Measurements from ENCODE around the gene ABCA6. TPM values are rescaled to one million over a fixed set of nuclear protein-coding genes. Genes with fewer than 3 reads are reported as not detected.
A peak's percentile ranks its signal among the peaks of the same experiment; 100 is the strongest.

The ABCA6 gene, protein sequence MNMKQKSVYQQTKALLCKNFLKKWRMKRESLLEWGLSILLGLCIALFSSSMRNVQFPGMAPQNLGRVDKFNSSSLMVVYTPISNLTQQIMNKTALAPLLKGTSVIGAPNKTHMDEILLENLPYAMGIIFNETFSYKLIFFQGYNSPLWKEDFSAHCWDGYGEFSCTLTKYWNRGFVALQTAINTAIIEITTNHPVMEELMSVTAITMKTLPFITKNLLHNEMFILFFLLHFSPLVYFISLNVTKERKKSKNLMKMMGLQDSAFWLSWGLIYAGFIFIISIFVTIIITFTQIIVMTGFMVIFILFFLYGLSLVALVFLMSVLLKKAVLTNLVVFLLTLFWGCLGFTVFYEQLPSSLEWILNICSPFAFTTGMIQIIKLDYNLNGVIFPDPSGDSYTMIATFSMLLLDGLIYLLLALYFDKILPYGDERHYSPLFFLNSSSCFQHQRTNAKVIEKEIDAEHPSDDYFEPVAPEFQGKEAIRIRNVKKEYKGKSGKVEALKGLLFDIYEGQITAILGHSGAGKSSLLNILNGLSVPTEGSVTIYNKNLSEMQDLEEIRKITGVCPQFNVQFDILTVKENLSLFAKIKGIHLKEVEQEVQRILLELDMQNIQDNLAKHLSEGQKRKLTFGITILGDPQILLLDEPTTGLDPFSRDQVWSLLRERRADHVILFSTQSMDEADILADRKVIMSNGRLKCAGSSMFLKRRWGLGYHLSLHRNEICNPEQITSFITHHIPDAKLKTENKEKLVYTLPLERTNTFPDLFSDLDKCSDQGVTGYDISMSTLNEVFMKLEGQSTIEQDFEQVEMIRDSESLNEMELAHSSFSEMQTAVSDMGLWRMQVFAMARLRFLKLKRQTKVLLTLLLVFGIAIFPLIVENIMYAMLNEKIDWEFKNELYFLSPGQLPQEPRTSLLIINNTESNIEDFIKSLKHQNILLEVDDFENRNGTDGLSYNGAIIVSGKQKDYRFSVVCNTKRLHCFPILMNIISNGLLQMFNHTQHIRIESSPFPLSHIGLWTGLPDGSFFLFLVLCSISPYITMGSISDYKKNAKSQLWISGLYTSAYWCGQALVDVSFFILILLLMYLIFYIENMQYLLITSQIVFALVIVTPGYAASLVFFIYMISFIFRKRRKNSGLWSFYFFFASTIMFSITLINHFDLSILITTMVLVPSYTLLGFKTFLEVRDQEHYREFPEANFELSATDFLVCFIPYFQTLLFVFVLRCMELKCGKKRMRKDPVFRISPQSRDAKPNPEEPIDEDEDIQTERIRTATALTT (N-terminal part only)
- 37.4 TPM for total RNA-seq

DNA sequence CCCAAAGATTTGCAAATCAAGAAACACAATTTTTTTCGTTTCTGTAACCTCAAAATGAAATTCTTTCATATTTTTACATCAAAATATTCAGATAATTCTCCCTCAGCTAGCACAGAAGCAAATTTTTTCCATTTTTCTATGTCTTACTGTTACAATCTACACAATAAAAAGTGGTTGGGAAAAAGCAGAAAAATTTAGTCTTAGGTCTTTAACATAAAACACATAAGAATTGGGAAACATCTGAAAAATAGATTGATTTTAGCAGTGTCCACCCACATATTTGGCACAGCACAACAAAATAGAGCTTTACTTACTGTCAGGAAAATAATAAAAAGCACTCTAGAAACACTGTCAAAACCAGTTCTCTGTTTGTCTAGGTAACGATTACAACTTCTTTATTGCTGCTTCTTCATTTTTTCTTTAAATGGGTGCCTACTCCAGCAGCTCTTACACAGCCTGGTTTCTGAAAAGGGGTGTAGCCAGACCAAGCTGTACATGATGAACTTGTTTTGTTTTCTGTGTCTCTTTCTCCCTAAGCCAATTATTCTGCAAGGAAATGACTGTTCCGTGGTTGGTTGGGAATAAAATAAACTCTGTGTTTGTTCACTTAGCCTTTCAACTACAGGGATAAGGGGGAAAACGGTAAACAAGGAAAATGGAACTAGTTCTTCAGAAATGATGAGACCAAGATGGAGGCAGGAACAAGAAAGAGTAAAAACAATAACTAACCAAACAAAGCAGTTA lies at the start of gene ABCA6:
Gene ABCA6, minus strand, starts transcription at position 465 of the 744 bp plus-strand sequence. CDS start 1,192 bp downstream, outside the sequence.
- no peaks in the 10 kb centered on the region for H3K36me3 ChIP-seq
- TF ChIP-seq, protein P1, sequence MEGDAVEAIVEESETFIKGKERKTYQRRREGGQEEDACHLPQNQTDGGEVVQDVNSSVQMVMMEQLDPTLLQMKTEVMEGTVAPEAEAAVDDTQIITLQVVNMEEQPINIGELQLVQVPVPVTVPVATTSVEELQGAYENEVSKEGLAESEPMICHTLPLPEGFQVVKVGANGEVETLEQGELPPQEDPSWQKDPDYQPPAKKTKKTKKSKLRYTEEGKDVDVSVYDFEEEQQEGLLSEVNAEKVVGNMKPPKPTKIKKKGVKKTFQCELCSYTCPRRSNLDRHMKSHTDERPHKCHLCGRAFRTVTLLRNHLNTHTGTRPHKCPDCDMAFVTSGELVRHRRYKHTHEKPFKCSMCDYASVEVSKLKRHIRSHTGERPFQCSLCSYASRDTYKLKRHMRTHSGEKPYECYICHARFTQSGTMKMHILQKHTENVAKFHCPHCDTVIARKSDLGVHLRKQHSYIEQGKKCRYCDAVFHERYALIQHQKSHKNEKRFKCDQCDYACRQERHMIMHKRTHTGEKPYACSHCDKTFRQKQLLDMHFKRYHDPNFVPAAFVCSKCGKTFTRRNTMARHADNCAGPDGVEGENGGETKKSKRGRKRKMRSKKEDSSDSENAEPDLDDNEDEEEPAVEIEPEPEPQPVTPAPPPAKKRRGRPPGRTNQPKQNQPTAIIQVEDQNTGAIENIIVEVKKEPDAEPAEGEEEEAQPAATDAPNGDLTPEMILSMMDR (IDR thresholded peaks at IDR 0.05) = no peak
- H3K9me3 ChIP-seq = no peaks in the 10 kb centered on the region
- DNase-seq (ENCODE audit: low spot score in 2 of 2) = no peak
- intact Hi-C loops (cut with DNase I) = no loop called here
- peak within 1 kb of the TSS; percentile 22 to 35 for H3K4me3 ChIP-seq
- no peak within 1 kb of the TSS for H3K27ac ChIP-seq
- H3K27me3 ChIP-seq = no peaks in the 10 kb centered on the region
- H3K4me1 ChIP-seq = no peaks in the 10 kb centered on the region

DNA sequence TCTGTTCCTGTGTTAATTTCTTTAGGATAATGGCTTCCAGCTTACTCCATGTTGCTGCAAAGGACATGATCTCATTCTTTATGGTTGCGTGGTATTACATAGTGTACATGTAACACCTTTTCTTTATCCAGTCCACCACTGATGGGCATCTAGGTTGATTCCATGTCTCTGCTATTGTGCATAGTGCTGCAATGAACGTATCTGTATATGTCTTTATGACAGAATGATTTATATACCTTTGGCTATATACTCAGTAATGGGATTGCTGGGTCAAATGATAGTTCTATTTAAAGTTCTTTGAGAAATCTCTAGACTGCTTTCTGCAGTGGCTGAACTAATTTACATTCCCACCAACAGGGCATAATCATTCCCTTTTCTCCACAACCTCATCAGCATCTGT lies 47.1 kb upstream of the ABCA6 start:
- no peak overlapping the region for H3K27ac ChIP-seq
- TF ChIP-seq, protein P1 (IDR thresholded peaks at IDR 0.05) = no peak

DNA sequence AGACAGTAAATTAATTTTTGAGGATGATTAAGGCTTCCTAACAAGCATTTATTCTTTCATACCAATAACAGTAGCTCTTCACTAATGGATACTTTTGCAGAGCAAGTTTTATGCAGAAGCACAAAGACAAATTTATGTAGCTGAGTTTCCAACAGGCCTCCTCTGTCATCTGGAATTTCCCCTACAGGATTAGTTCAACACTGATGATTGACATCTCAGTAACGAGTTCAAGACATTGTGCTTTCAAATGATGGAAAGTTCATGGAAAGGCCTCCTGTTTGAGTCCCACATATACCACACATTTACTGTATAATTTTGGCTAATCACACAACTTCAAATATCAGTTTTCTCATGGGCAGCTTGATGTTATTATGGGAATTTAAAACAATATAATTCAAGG lies 46.4 kb upstream of the ABCA6 start:
- TF ChIP-seq, protein P1 (IDR thresholded peaks at IDR 0.05) = no peak
- no peaks in the 10 kb centered on the region for H3K4me1 ChIP-seq
- intact Hi-C loops (cut with DNase I) = no loop called here
- H3K27ac ChIP-seq = no peak overlapping the region
- DNase-seq (ENCODE audit: low spot score in 2 of 2) = no peak
- no peak overlapping the region for H3K4me3 ChIP-seq
- H3K27me3 ChIP-seq = no peaks in the 10 kb centered on the region
- no peaks in the 10 kb centered on the region for H3K36me3 ChIP-seq
- no peaks in the 10 kb centered on the region for H3K9me3 ChIP-seq

More for the DNA sequence above, 47.1 kb upstream of the ABCA6 start:
- H3K4me3 ChIP-seq = no peak overlapping the region
- H3K36me3 ChIP-seq = no peaks in the 10 kb centered on the region
- H3K4me1 ChIP-seq = no peaks in the 10 kb centered on the region
- H3K9me3 ChIP-seq = no peaks in the 10 kb centered on the region
- intact Hi-C loops (cut with DNase I) = no loop called here
- no peak for DNase-seq (ENCODE audit: low spot score in 2 of 2)
- no peaks in the 10 kb centered on the region for H3K27me3 ChIP-seq

DNA sequence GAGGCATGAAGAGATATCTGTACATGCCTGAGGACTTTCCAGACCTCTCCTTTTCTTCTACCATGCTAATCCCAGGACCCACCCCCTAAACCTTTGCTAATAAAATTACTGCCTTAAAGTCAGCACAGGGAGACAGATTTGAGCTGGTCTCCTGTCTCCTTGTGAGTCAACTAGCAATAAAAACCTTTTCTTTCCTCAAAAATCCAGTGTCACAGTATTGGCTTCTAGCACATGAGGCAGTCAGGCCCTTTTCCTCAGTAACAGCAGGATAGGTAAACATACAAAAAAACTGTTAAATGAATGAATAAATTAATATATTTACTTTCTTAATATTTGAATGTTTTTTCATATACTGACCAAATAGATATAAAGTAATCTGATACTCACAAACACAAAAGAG lies 45.6 kb upstream of the ABCA6 start:
- Histone ChIP-seq H3K9me3 (no peaks in the 10 kb centered on the region), H3K4me1 (no peaks in the 10 kb centered on the region), H3K27me3 (no peaks in the 10 kb centered on the region), H3K27ac (no peak overlapping the region), H3K36me3 (no peaks in the 10 kb centered on the region), H3K4me3 (no peak overlapping the region)
- TF ChIP-seq, protein P1 (IDR thresholded peaks at IDR 0.05) = no peak
- DNase-seq (ENCODE audit: low spot score in 2 of 2) = no peak
- intact Hi-C loops (cut with DNase I) = no loop called here

All from ascending aorta (tissue), 2 donors.